Neuronal stem cell (in vitro differentiated cells): ENCODE data around the gene SLC38A10.

Experiments used
- DNase-seq: peaks from one replicate; pipeline ENCODE4 v3.0.0-alpha.2; 2013; ENCODE audit warnings: low spot score
- H2AFZ ChIP-seq: one replicate; pipeline ENCODE4 v1.6.1; 2013; ENCODE audit warnings: mild to moderate bottlenecking, low read length, inconsistent platforms
- H2AK5ac ChIP-seq: 2 replicates; pipeline ENCODE4 v1.6.1; 2013; ENCODE audit warnings: low read depth, mild to moderate bottlenecking, inconsistent platforms, low read length, moderate library complexity, mixed read lengths
- H2BK120ac ChIP-seq: 2 replicates; pipeline ENCODE4 v1.6.1; 2013; ENCODE audit warnings: low read depth, mild to moderate bottlenecking, inconsistent platforms, low read length, moderate library complexity, mixed read lengths
- H2BK12ac ChIP-seq: one replicate; pipeline ENCODE4 v1.6.1; 2013; ENCODE audit warnings: low read length, inconsistent platforms
- H2BK15ac ChIP-seq: 2 replicates; pipeline ENCODE4 v1.6.1; 2013; ENCODE audit warnings: mild to moderate bottlenecking, low read length, inconsistent platforms, mixed read lengths
- H2BK5ac ChIP-seq: one replicate; pipeline ENCODE4 v1.6.1; 2013; ENCODE audit warnings: inconsistent platforms, mild to moderate bottlenecking, low read length, moderate library complexity
- H3K14ac ChIP-seq: one replicate; pipeline ENCODE4 v1.6.1; 2013; ENCODE audit warnings: low read length, inconsistent platforms
- H3K18ac ChIP-seq: 2 replicates; pipeline ENCODE4 v1.6.1; 2013; ENCODE audit warnings: low read length, inconsistent platforms
- H3K23ac ChIP-seq: 2 replicates; pipeline ENCODE4 v1.6.1; 2013; ENCODE audit warnings: low read depth, mild to moderate bottlenecking, mixed read lengths, low read length, inconsistent platforms; ENCODE audit not compliant: poor library complexity
- H3K27ac ChIP-seq: replicated peaks from 3 replicates; pipeline ENCODE4 v1.5.1; 2013; ENCODE audit warnings: low read length, inconsistent platforms
- H3K27me3 ChIP-seq, 3 experiments: 2 replicates each; pipeline ENCODE4 v1.6.1; 2013; ENCODE audit warnings: low read length in 3 of 3, mild to moderate bottlenecking in 2 of 3, inconsistent platforms in 1 of 3, low read depth in 1 of 3, mixed read lengths in 1 of 3, moderate library complexity in 1 of 3; ENCODE audit not compliant: control insufficient read depth in 3 of 3, insufficient read depth in 3 of 3
- H3K36me3 ChIP-seq, 2 donors: replicated peaks in 1 of 2; 2 replicates each; pipeline ENCODE4 v1.6.1; 2013; ENCODE audit warnings: low read length in 2 of 2; ENCODE audit not compliant: control insufficient read depth in 2 of 2, insufficient read depth in 2 of 2
- H3K4ac ChIP-seq: 2 replicates; pipeline ENCODE4 v1.6.1; 2013; ENCODE audit warnings: inconsistent platforms, mild to moderate bottlenecking, low read length, moderate library complexity
- H3K4me1 ChIP-seq, 2 donors: 1 replicate in 1 of 2; 2 replicates in 1 of 2; pipeline ENCODE4 v1.6.1; 2013; ENCODE audit warnings: low read length in 2 of 2, low read depth in 1 of 2; ENCODE audit not compliant: control insufficient read depth in 2 of 2, insufficient read depth in 1 of 2
- H3K4me2 ChIP-seq: one replicate; pipeline ENCODE4 v1.6.1; 2013; ENCODE audit warnings: mild to moderate bottlenecking, low read length, inconsistent platforms; ENCODE audit not compliant: insufficient read depth, poor library complexity, severe bottlenecking
- H3K4me3 ChIP-seq, 2 donors: 2 replicates each; pipeline ENCODE4 v1.5.1; 2013; ENCODE audit warnings: low read length in 2 of 2, mild to moderate bottlenecking in 2 of 2, inconsistent platforms in 1 of 2, moderate library complexity in 1 of 2
- H3K79me1 ChIP-seq: one replicate; pipeline ENCODE4 v1.6.1; 2013; ENCODE audit warnings: low read depth, mild to moderate bottlenecking, inconsistent platforms, low read length, moderate library complexity
- H3K9ac ChIP-seq: one replicate; pipeline ENCODE4 v1.6.1; 2013; ENCODE audit warnings: mild to moderate bottlenecking, low read depth, low read length, inconsistent platforms; ENCODE audit not compliant: poor library complexity
- H3K9me3 ChIP-seq, 2 donors: replicated peaks in 1 of 2; 2 replicates each; pipeline versions ENCODE3 to v1.6.1; 2013; ENCODE audit warnings: low read length in 2 of 2, mild to moderate bottlenecking in 2 of 2, inconsistent platforms in 1 of 2, low read depth in 1 of 2, mixed read lengths in 1 of 2, moderate library complexity in 1 of 2; ENCODE audit not compliant: control insufficient read depth in 2 of 2, insufficient read depth in 1 of 2
- H4K8ac ChIP-seq: one replicate; pipeline ENCODE4 v1.6.1; 2013; ENCODE audit warnings: low read depth, mild to moderate bottlenecking, inconsistent platforms, low read length, moderate library complexity
- H4K91ac ChIP-seq: one replicate; pipeline ENCODE4 v1.6.1; 2013; ENCODE audit warnings: low read length, low read depth, mild to moderate bottlenecking, inconsistent platforms; ENCODE audit not compliant: poor library complexity
- WGBS, 2 donors: extraction: QIAGEN DNeasy Blood & Tissue Kit; methylation state at CpG; one replicate each; pipeline ENCODE4 v1.1.7; 2013; ENCODE audit warnings: missing lambda C conversion rate in 2 of 2, mixed read lengths in 1 of 2; ENCODE audit not compliant: insufficient read length in 2 of 2, insufficient replicate concordance in 1 of 2; ENCODE audit errors: extremely low coverage in 2 of 2; 5-methylcytosine and 5-hydroxymethylcytosine counted together

The SLC38A10 gene

GRCh38 chr17:81278831-81279230 lies 16.3 kb downstream of the SLC38A10 start:
- Histone ChIP-seq H2BK5ac (no peak overlapping the region), H2BK12ac (no peak overlapping the region), H3K9ac (no peak overlapping the region), H4K91ac (no peak overlapping the region), H3K4me2 (no peak overlapping the region), H3K36me3 (peaks cover 16 to 65% of the 10 kb centered on the region in 2 donors), H3K4ac (no peak overlapping the region), H3K4me1 (peaks cover 0 to 1% of the 10 kb centered on the region in 2 donors), H3K4me3 (no peak overlapping the region), H3K27ac (no peak overlapping the region), H2AFZ (no peak overlapping the region), H3K18ac (no peak overlapping the region), H2BK120ac (no peak overlapping the region), H4K8ac (no peak overlapping the region), H3K14ac (no peak overlapping the region), H3K23ac (no peak overlapping the region), H3K79me1 (peaks cover 13% of the 10 kb centered on the region), H3K27me3 (no peaks in the 10 kb centered on the region), H2BK15ac (no peak overlapping the region), H2AK5ac (no peak overlapping the region), H3K9me3 (peaks cover 0 to 2% of the 10 kb centered on the region in 2 donors)
- no CpG with 5 or more reads among the region's 8 CpGs for WGBS, 2 donors
- no peak for DNase-seq

GRCh38 chr17:81277946-81278693 lies 17.0 kb downstream of the SLC38A10 start:
- no peak overlapping the region for H3K4ac ChIP-seq
- H3K9ac ChIP-seq = no peak overlapping the region
- no peak overlapping the region for H3K4me3 ChIP-seq
- no peak overlapping the region for H2AFZ ChIP-seq
- H3K27me3 ChIP-seq = no peaks in the 10 kb centered on the region
- no peak overlapping the region for H4K91ac ChIP-seq
- H4K8ac ChIP-seq = peak overlapping the region; percentile 32
- no peak overlapping the region for H2BK15ac ChIP-seq
- no peak overlapping the region for H2BK120ac ChIP-seq
- H3K4me1 ChIP-seq = peaks cover 0 to 1% of the 10 kb centered on the region in 2 donors
- no peak overlapping the region for H3K23ac ChIP-seq
- H3K18ac ChIP-seq = no peak overlapping the region
- no CpG with 5 or more reads among the region's 20 CpGs for WGBS, 2 donors
- H3K79me1 ChIP-seq = peaks cover 13% of the 10 kb centered on the region
- peak overlapping the region; percentile 33 for H3K14ac ChIP-seq
- peak overlapping the region; percentile 26 for H2AK5ac ChIP-seq
- peaks cover 16 to 69% of the 10 kb centered on the region in 2 donors for H3K36me3 ChIP-seq
- H3K9me3 ChIP-seq = peaks cover 0 to 2% of the 10 kb centered on the region in 2 donors
- H2BK12ac ChIP-seq = peak overlapping the region; percentile 2
- H2BK5ac ChIP-seq = peak overlapping the region; percentile 10
- no peak overlapping the region for H3K27ac ChIP-seq
- no peak for DNase-seq
- no peak overlapping the region for H3K4me2 ChIP-seq

GRCh38 chr17:81277421-81277820 lies 17.7 kb downstream of the SLC38A10 start:
- Histone ChIP-seq H3K23ac (no peak overlapping the region), H3K27ac (no peak overlapping the region), H3K27me3 (no peaks in the 10 kb centered on the region), H2BK5ac (peak overlapping the region; percentile 10), H4K8ac (peak overlapping the region; percentile 32), H3K4me3 (peak overlapping the region in 1 of 2 donors; percentile 42), H3K4ac (no peak overlapping the region), H2AK5ac (no peak overlapping the region), H3K4me2 (no peak overlapping the region), H2BK12ac (peak overlapping the region; percentile 2), H4K91ac (no peak overlapping the region), H3K14ac (peak overlapping the region; percentile 33), H2BK120ac (no peak overlapping the region), H3K4me1 (peaks cover 0 to 1% of the 10 kb centered on the region in 2 donors), H2AFZ (no peak overlapping the region), H2BK15ac (no peak overlapping the region), H3K18ac (no peak overlapping the region), H3K79me1 (peaks cover 13% of the 10 kb centered on the region), H3K9me3 (no peaks in the 10 kb centered on the region), H3K36me3 (peaks cover 16 to 69% of the 10 kb centered on the region in 2 donors), H3K9ac (no peak overlapping the region)
- no peak for DNase-seq
- WGBS, 2 donors = no CpG with 5 or more reads among the region's 18 CpGs

GRCh38 chr17:81276781-81277180 lies 18.3 kb downstream of the SLC38A10 start:
- Histone ChIP-seq H3K4me3 (no peak overlapping the region), H3K27me3 (no peaks in the 10 kb centered on the region), H4K91ac (no peak overlapping the region), H4K8ac (no peak overlapping the region), H2AFZ (no peak overlapping the region), H3K79me1 (peaks cover 9% of the 10 kb centered on the region), H3K4me2 (no peak overlapping the region), H3K4me1 (peaks cover 0 to 1% of the 10 kb centered on the region in 2 donors), H2AK5ac (no peak overlapping the region), H2BK5ac (no peak overlapping the region), H2BK120ac (no peak overlapping the region), H3K14ac (no peak overlapping the region), H3K36me3 (peaks cover 16 to 68% of the 10 kb centered on the region in 2 donors), H3K9ac (no peak overlapping the region), H3K4ac (no peak overlapping the region), H3K9me3 (no peaks in the 10 kb centered on the region), H2BK15ac (no peak overlapping the region), H3K27ac (no peak overlapping the region), H2BK12ac (no peak overlapping the region), H3K18ac (no peak overlapping the region), H3K23ac (no peak overlapping the region)
- no peak for DNase-seq
- no CpG with 5 or more reads among the region's 11 CpGs for WGBS, 2 donors
